ENCODE measurements around the gene PCMT1. TPM values are rescaled to one million over a fixed set of nuclear protein-coding genes. Genes with fewer than 3 reads are reported as not detected.

Gene PCMT1
- polyA plus RNA-seq, 3 donors, result 84.8 to 315 (median 262) TPM

GRCh38 chr6:149820506-149820905 lies 71.0 kb downstream of the PCMT1 start:
- H3K36me3 Mint-ChIP-seq, result peaks cover 1 to 4% of the 10 kb centered on the region in 2 donors
- no peaks in the 10 kb centered on the region for H3K9me3 ChIP-seq (replicated peaks in 1 of 2; ENCODE audit: control insufficient read depth in 1 of 2, insufficient read depth in 1 of 2, low read length in 2 of 2)
- no peak for DNase-seq
- no peaks in the 10 kb centered on the region for H3K36me3 ChIP-seq (replicated peaks in 1 of 2; ENCODE audit: control insufficient read depth in 1 of 2, insufficient read depth in 2 of 2, low read length in 2 of 2)
- no peak overlapping the region for H3K27ac ChIP-seq (ENCODE audit: low read depth in 1 of 2, low read length in 2 of 2)
- no peak overlapping the region for H3K27ac Mint-ChIP-seq
- no peak for TF ChIP-seq CTCF (IDR thresholded peaks at IDR 0.05)
- H3K4me3 Mint-ChIP-seq, result no peak overlapping the region
- no peak overlapping the region for H3K9ac ChIP-seq (ENCODE audit: insufficient read depth, low read length, poor library complexity, severe bottlenecking)
- WGBS (ENCODE audit: insufficient coverage), result 93% methylated on average over 2 of the region's 7 CpGs
- H3K4me3 ChIP-seq (replicated peaks in 1 of 3; ENCODE audit: low read depth in 2 of 3, low read length in 3 of 3), result no peak overlapping the region
- H3K4me1 ChIP-seq (ENCODE audit: control insufficient read depth in 1 of 2, insufficient read depth in 2 of 2, low read length in 2 of 2), result no peaks in the 10 kb centered on the region
- no peak overlapping the region for H2AFZ ChIP-seq (ENCODE audit: insufficient read depth, low read depth, low read length, poor library complexity, severe bottlenecking)
- no peaks in the 10 kb centered on the region for H3K9me3 Mint-ChIP-seq
- intact Hi-C loops (cut with micrococcal nuclease), result no loop called here
- no peaks in the 10 kb centered on the region for H4K20me1 ChIP-seq (ENCODE audit: insufficient read depth, low read length)
- H3K4me1 Mint-ChIP-seq, result no peaks in the 10 kb centered on the region
- no peaks in the 10 kb centered on the region for H3K27me3 ChIP-seq (ENCODE audit: control insufficient read depth in 2 of 2, insufficient read depth in 2 of 2, low read length in 2 of 2)
- no peak overlapping the region for H3K4me2 ChIP-seq (replicated peaks; ENCODE audit: extremely low read depth, low read length, poor library complexity, severe bottlenecking)
- H3K27me3 Mint-ChIP-seq (ENCODE audit: low read depth in 3 of 3), result no peaks in the 10 kb centered on the region
- H3K79me2 ChIP-seq (ENCODE audit: insufficient read depth, low read length), result no peaks in the 10 kb centered on the region

- H2AFZ ChIP-seq (ENCODE audit: insufficient read depth, low read depth, low read length, poor library complexity, severe bottlenecking), result no peak overlapping the region
- no peaks in the 10 kb centered on the region for H3K27me3 Mint-ChIP-seq (ENCODE audit: low read depth in 3 of 3)
- TF ChIP-seq CTCF (IDR thresholded peaks at IDR 0.05), result no peak
- peaks cover 1 to 4% of the 10 kb centered on the region in 2 donors for H3K36me3 Mint-ChIP-seq
- no peaks in the 10 kb centered on the region for H3K9me3 Mint-ChIP-seq
- H3K4me3 Mint-ChIP-seq, result no peak overlapping the region
- no peaks in the 10 kb centered on the region for H3K4me1 Mint-ChIP-seq
- H3K4me1 ChIP-seq (ENCODE audit: control insufficient read depth in 1 of 2, insufficient read depth in 2 of 2, low read length in 2 of 2), result no peaks in the 10 kb centered on the region
- no peak overlapping the region for H3K27ac Mint-ChIP-seq
- no peak overlapping the region for H3K9ac ChIP-seq (ENCODE audit: insufficient read depth, low read length, poor library complexity, severe bottlenecking)
- no peak for DNase-seq
- H3K27ac ChIP-seq (ENCODE audit: low read depth in 1 of 2, low read length in 2 of 2), result no peak overlapping the region
- H3K79me2 ChIP-seq (ENCODE audit: insufficient read depth, low read length), result no peaks in the 10 kb centered on the region
- H3K4me3 ChIP-seq (replicated peaks in 1 of 3; ENCODE audit: low read depth in 2 of 3, low read length in 3 of 3), result no peak overlapping the region
- no peaks in the 10 kb centered on the region for H3K36me3 ChIP-seq (replicated peaks in 1 of 2; ENCODE audit: control insufficient read depth in 1 of 2, insufficient read depth in 2 of 2, low read length in 2 of 2)
- WGBS (ENCODE audit: insufficient coverage), result 89% methylated on average over 1 of the region's 1 CpG
- H3K4me2 ChIP-seq (replicated peaks; ENCODE audit: extremely low read depth, low read length, poor library complexity, severe bottlenecking), result no peak overlapping the region
- intact Hi-C loops (cut with micrococcal nuclease), result no loop called here
- no peaks in the 10 kb centered on the region for H4K20me1 ChIP-seq (ENCODE audit: insufficient read depth, low read length)
- no peaks in the 10 kb centered on the region for H3K9me3 ChIP-seq (replicated peaks in 1 of 2; ENCODE audit: control insufficient read depth in 1 of 2, insufficient read depth in 1 of 2, low read length in 2 of 2)
- no peaks in the 10 kb centered on the region for H3K27me3 ChIP-seq (ENCODE audit: control insufficient read depth in 2 of 2, insufficient read depth in 2 of 2, low read length in 2 of 2)
These were observed 72.0 kb downstream of the PCMT1 start for GRCh38 chr6:149821492-149821891.
